OCI-LY3 (cell line): ENCODE data around the gene ZFYVE28.

Source experiments
- EZH2phosphoT487 ChIP-seq: fragments of 200-600 bp; shearing (Covaris generic); IDR thresholded peaks from 2 replicates; pipeline ENCODE4 v1.6.1; 2018; ENCODE audit warnings: antibody characterized with exemption, mixed run types, low read depth
- TF ChIP-seq, protein P1 (sequence below): fragments of 200-600, 300-600 bp; sonication (generic); IDR thresholded peaks from 2 replicates; pipeline ENCODE4 v1.5.1; 2014; ENCODE audit warnings: antibody characterized with exemption, low read length, low read depth

DNA sequence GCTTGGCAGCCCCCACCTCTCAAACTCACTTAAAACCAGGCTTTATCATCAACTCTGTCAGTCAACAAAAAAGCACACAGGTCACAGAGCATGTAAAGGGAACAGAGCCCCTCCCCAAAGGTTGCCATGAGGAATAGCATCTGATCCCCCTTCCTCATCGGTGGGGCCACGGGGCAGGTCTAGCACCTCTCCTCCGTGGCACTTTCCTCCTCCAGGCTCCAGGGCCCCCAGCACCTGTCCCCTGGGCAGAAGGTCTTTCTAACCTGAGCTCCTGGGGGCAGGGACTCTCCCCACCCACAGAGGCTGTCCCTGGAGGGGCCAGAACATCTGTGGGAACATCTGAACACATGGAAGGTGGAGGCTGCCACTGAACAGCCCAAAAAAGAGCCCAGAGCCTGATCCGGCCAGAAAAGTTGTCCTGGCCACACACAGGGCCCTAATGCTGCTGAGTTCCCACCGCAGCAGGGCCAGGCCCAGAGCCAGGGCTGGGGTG, 65.7 kb downstream of the ZFYVE28 start:
- TF ChIP-seq, protein P1, sequence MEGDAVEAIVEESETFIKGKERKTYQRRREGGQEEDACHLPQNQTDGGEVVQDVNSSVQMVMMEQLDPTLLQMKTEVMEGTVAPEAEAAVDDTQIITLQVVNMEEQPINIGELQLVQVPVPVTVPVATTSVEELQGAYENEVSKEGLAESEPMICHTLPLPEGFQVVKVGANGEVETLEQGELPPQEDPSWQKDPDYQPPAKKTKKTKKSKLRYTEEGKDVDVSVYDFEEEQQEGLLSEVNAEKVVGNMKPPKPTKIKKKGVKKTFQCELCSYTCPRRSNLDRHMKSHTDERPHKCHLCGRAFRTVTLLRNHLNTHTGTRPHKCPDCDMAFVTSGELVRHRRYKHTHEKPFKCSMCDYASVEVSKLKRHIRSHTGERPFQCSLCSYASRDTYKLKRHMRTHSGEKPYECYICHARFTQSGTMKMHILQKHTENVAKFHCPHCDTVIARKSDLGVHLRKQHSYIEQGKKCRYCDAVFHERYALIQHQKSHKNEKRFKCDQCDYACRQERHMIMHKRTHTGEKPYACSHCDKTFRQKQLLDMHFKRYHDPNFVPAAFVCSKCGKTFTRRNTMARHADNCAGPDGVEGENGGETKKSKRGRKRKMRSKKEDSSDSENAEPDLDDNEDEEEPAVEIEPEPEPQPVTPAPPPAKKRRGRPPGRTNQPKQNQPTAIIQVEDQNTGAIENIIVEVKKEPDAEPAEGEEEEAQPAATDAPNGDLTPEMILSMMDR = no peak
- TF ChIP-seq EZH2phosphoT487 = no peak
